Endothelial cell of umbilical vein (primary cell): ENCODE data around the gene ABCA6. TPM values are rescaled to one million over a fixed set of nuclear protein-coding genes. Genes with fewer than 3 reads are reported as not detected.
"Not testable (repeated sequence)": the region's sequence is repeated elsewhere in the genome, so short reads cannot be mapped to it uniquely, and the experiment has no call there.

Experiments used
- BruUV-seq: library from RNA; stranded (reverse); fragments of 400-500 nt; replicated peaks from 2 replicates; lab custom pipeline; 2021; lab: Mats Ljungman, UMichigan
- CTCF ChIA-PET: fragments of 300-600, 350-600 bp; sonication (Branson Sonifier 250); formaldehyde crosslinking; loops from one replicate; lab custom pipeline; 2021; ENCODE audit warnings: antibody characterized with exemption, inconsistent platforms; lab: Charles Lee
- POLR2A ChIA-PET: fragments of 300-600, 350-600 bp; sonication (Branson Sonifier 250); formaldehyde crosslinking; loops from one replicate; lab custom pipeline; 2021; ENCODE audit warnings: antibody characterized with exemption, inconsistent platforms; lab: Charles Lee
- DNase-seq: peaks from one replicate; pipeline ENCODE4 v3.0.0-alpha.2; 2011; ENCODE audit warnings: low read depth, low spot score
- FAIRE-seq: peaks from 2 replicates; lab custom pipeline; 2011; peaks lifted over from hg19 to GRCh38; lab: Jason Lieb, UNC
- H2AFZ ChIP-seq: 2 replicates; pipeline ENCODE4 v1.6.0; 2012; ENCODE audit warnings: low read depth, low read length, control low read depth, inconsistent platforms
- H3K27ac ChIP-seq: 2 replicates; pipeline ENCODE4 v1.5.1; 2011; ENCODE audit warnings: low read depth, mild to moderate bottlenecking, control low read depth, low read length, moderate library complexity; ENCODE audit not compliant: insufficient read depth
- H3K27me3 ChIP-seq, 2 experiments: 2 replicates each; pipeline versions ENCODE4 v1.6.0 to v1.6.1; 2011; ENCODE audit warnings: low read length in 2 of 2, mixed read lengths in 1 of 2; ENCODE audit not compliant: control insufficient read depth in 2 of 2, insufficient read depth in 2 of 2
- H3K36me3 ChIP-seq, 2 experiments: 2 replicates in 1 of 2; 3 replicates in 1 of 2; pipeline ENCODE4 v1.5.1; 2011; ENCODE audit warnings: low read length in 2 of 2, mild to moderate bottlenecking in 1 of 2, moderate library complexity in 1 of 2; ENCODE audit not compliant: control insufficient read depth in 2 of 2, insufficient read depth in 2 of 2; ENCODE audit errors: extremely low read depth in 1 of 2
- H3K4me1 ChIP-seq: 3 replicates; pipeline ENCODE4 v1.5.1; 2011; ENCODE audit warnings: mild to moderate bottlenecking, low read length; ENCODE audit not compliant: control insufficient read depth, insufficient read depth; ENCODE audit errors: extremely low read depth
- H3K4me2 ChIP-seq: 2 replicates; pipeline ENCODE4 v1.6.1; 2011; ENCODE audit warnings: low read length, control low read depth, mixed read lengths; ENCODE audit not compliant: insufficient read depth
- H3K4me3 ChIP-seq, 3 experiments: fragments of 200-600 bp in 1 of 3; sonication (generic), shearing (Covaris generic) in 1 of 3; replicated peaks in 1 of 3; 2 replicates each; pipeline ENCODE4 v1.5.1; 2011 to 2016; ENCODE audit warnings: control low read depth in 3 of 3, low read length in 3 of 3, mild to moderate bottlenecking in 2 of 3, inconsistent platforms in 1 of 3, low read depth in 1 of 3, moderate library complexity in 1 of 3; ENCODE audit not compliant: insufficient read depth in 1 of 3
- H3K79me2 ChIP-seq: 2 replicates; pipeline ENCODE4 v1.6.0; 2012; ENCODE audit warnings: low read length, inconsistent platforms; ENCODE audit not compliant: control insufficient read depth, insufficient read depth
- H3K9ac ChIP-seq: replicated peaks from 2 replicates; pipeline ENCODE3; 2011; ENCODE audit warnings: low read length, control low read depth; ENCODE audit not compliant: insufficient read depth; ENCODE audit errors: extremely low read depth
- H3K9me1 ChIP-seq: replicated peaks from 3 replicates; pipeline ENCODE4 v1.6.0; 2011; ENCODE audit warnings: mild to moderate bottlenecking, low read length; ENCODE audit not compliant: control insufficient read depth, insufficient read depth; ENCODE audit errors: extremely low read depth
- H3K9me3 ChIP-seq: replicated peaks from 2 replicates; pipeline ENCODE4 v1.5.1; 2012; ENCODE audit warnings: low read length, inconsistent platforms; ENCODE audit not compliant: control insufficient read depth, insufficient read depth
- H4K20me1 ChIP-seq: replicated peaks from 2 replicates; pipeline ENCODE3; 2011; ENCODE audit warnings: mild to moderate bottlenecking, low read length; ENCODE audit not compliant: control insufficient read depth, insufficient read depth; ENCODE audit errors: extremely low read depth
- EZH2 ChIP-seq: IDR thresholded peaks from 2 replicates; pipeline ENCODE4 v1.6.1; 2012; ENCODE audit warnings: borderline replicate concordance, low read depth, mild to moderate bottlenecking, moderate library complexity, low read length, inconsistent platforms; ENCODE audit not compliant: severe bottlenecking
- GATA2 ChIP-seq: IDR thresholded peaks from 2 replicates; pipeline ENCODE4 v1.7.0; 2011; ENCODE audit warnings: low read depth, mild to moderate bottlenecking, moderate library complexity, mixed read lengths, low read length; ENCODE audit not compliant: insufficient read length, insufficient read depth
- JUN ChIP-seq: IDR thresholded peaks from 2 replicates; pipeline ENCODE4 v1.6.1; 2011; ENCODE audit warnings: borderline replicate concordance, low read depth; ENCODE audit not compliant: insufficient read length, insufficient read depth
- MYC ChIP-seq: IDR thresholded peaks from one replicate; pipeline ENCODE4 v1.6.1; 2011; ENCODE audit warnings: mild to moderate bottlenecking, low read depth, low read length
- POLR2A ChIP-seq: IDR thresholded peaks from 2 replicates; pipeline ENCODE4 v1.6.1; 2012; ENCODE audit warnings: low read depth, mild to moderate bottlenecking, control low read depth, low read length
- POLR2AphosphoS5 ChIP-seq: IDR thresholded peaks from 2 replicates; pipeline ENCODE4 v1.6.1; 2012; ENCODE audit warnings: low read depth, mild to moderate bottlenecking, control low read depth, low read length, moderate library complexity; ENCODE audit not compliant: insufficient read depth
- dilution Hi-C: fragments of 300-500 bp; cut with MboI; formaldehyde crosslinking; loops from one replicate; pipeline ENCODE4 v1.15.0; 2019; ENCODE audit warnings: low sequenced_read_pairs; ENCODE audit not compliant: extremely low pct_ligation_motif_present
- intact Hi-C: fragments of 100-400 bp; cut with micrococcal nuclease; formaldehyde crosslinking; loops from one replicate; pipeline ENCODE4 v1.10.0; 2022
- polyA plus RNA-seq, 4 experiments: library from polyadenylated mRNA; depleted of rRNA in 3 of 4; stranded (reverse) in 3 of 4; unstranded in 1 of 4; fragments of >200 nt; gene quantifications; 2 replicates each; pipeline versions ENCODE4 v1.2.1 to v1.2.3, GENCODE V29; 2011 to 2012; ENCODE audit warnings: missing spikeins in 1 of 4
- total RNA-seq: library from RNA; stranded (reverse); gene quantifications from 2 replicates; pipeline ENCODE4 v1.2.3, GENCODE V29; 2021
- TF ChIP-seq, protein P1 (sequence below): IDR thresholded peaks from 2 replicates; pipeline ENCODE4 v1.6.1; 2011; ENCODE audit not compliant: insufficient read depth, insufficient read length
- TF ChIP-seq, protein P2 (sequence below), 2 donors: IDR thresholded peaks; 1 replicate in 1 of 2; 2 replicates in 1 of 2; pipeline ENCODE4 v1.5.1; 2011; ENCODE audit warnings: low read length in 2 of 2, mild to moderate bottlenecking in 2 of 2, moderate library complexity in 2 of 2, control low read depth in 1 of 2, inconsistent platforms in 1 of 2, low read depth in 1 of 2; ENCODE audit not compliant: insufficient read depth in 1 of 2; ENCODE audit errors: extremely low read depth in 1 of 2

The ABCA6 gene
- total and polyA plus RNA-seq, 2 donors (not counting 3 experiments of a cell fraction or from before 2014, with no cell fraction given) = 11.3 to 30.5 TPM

DNA sequence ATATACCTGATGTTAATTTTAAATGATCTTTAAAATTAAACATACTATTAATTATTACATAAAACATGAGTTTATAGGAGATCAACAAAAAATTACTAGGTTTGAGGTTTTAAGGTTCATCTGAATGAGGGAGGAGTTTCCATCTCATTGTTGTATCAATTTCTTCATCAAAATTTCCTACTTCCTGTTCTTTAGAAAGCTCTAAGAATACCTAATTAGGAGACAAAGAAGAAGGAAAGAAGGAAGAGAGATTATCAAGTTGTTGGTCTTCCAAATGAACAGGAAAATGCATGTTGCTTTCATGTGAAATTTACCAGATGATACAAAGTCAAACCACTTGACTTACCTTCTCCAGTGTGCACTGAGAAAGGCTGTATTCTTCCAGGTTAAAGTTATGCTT is 62.8 kb downstream of the ABCA6 start:
- POLR2A ChIA-PET = no interaction called here
- dilution Hi-C loops = no loop called here
- Histone ChIP-seq H3K4me1 (no peaks in the 10 kb centered on the region), H3K36me3 (peaks cover 0 to 6% of the 10 kb centered on the region in 2 experiments), H3K4me2 (no peak overlapping the region), H3K79me2 (no peaks in the 10 kb centered on the region), H4K20me1 (no peaks in the 10 kb centered on the region), H3K27ac (no peak overlapping the region), H2AFZ (no peak overlapping the region), H3K9ac (no peak overlapping the region), H3K9me3 (no peaks in the 10 kb centered on the region), H3K27me3 (no peaks in the 10 kb centered on the region), H3K4me3 (no peak overlapping the region), H3K9me1 (no peaks in the 10 kb centered on the region)
- DNase-seq (no peak), FAIRE-seq (no peak)
- CTCF ChIA-PET = no interaction called here
- intact Hi-C loops = no loop called here
- BruUV-seq = no TSS peak
- TF ChIP-seq POLR2AphosphoS5 (no peak), GATA2 (no peak), EZH2 (no peak), MYC (no peak), JUN (no peak)
- TF ChIP-seq, protein P1, sequence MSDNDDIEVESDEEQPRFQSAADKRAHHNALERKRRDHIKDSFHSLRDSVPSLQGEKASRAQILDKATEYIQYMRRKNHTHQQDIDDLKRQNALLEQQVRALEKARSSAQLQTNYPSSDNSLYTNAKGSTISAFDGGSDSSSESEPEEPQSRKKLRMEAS = no peak

DNA sequence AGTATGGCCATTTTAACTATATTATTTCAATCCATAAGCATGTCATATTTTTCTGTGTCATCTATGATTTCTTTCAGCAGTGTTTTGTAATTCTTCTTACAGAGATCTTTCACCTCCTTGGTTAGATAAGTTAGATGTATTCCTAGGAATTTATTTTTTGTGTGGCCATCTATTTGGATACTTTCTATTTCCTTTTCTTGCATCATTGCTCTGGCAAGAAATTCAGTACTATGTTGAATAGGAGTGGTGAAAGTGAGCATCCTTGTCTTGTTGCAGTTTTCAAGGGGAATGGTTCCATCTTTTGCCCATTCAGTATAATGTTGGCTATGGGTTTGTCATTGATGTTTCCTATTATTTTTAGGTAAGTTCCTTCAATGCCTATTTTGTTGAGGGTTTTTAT is 65.9 kb downstream of the ABCA6 start:
- no peak for TF ChIP-seq POLR2AphosphoS5
- TF ChIP-seq, protein P2, sequence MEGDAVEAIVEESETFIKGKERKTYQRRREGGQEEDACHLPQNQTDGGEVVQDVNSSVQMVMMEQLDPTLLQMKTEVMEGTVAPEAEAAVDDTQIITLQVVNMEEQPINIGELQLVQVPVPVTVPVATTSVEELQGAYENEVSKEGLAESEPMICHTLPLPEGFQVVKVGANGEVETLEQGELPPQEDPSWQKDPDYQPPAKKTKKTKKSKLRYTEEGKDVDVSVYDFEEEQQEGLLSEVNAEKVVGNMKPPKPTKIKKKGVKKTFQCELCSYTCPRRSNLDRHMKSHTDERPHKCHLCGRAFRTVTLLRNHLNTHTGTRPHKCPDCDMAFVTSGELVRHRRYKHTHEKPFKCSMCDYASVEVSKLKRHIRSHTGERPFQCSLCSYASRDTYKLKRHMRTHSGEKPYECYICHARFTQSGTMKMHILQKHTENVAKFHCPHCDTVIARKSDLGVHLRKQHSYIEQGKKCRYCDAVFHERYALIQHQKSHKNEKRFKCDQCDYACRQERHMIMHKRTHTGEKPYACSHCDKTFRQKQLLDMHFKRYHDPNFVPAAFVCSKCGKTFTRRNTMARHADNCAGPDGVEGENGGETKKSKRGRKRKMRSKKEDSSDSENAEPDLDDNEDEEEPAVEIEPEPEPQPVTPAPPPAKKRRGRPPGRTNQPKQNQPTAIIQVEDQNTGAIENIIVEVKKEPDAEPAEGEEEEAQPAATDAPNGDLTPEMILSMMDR (IDR thresholded peaks at IDR 0.05; ENCODE audit: extremely low read depth in 1 of 2, insufficient read depth in 1 of 2, low read depth in 1 of 2, low read length in 2 of 2) = no peak
- no peak for TF ChIP-seq POLR2A
- no peak for TF ChIP-seq JUN
- no peak for TF ChIP-seq EZH2
- no peak for TF ChIP-seq GATA2
- Histone ChIP-seq H3K36me3 (no peaks in the 10 kb centered on the region), H3K27ac (no peak overlapping the region), H3K9ac (no peak overlapping the region), H3K4me1 (no peaks in the 10 kb centered on the region), H3K4me3 (no peak overlapping the region), H3K9me3 (no peaks in the 10 kb centered on the region), H3K4me2 (no peak overlapping the region), H4K20me1 (no peaks in the 10 kb centered on the region), H2AFZ (no peak overlapping the region), H3K79me2 (no peaks in the 10 kb centered on the region), H3K27me3 (no peaks in the 10 kb centered on the region), H3K9me1 (no peaks in the 10 kb centered on the region)
- DNase-seq = no peak
- no peak for FAIRE-seq
- dilution Hi-C loops = no loop called here
- no TSS peak for BruUV-seq
- ChIA-PET CTCF (no interaction called here), POLR2A (no interaction called here)
- intact Hi-C loops = no loop called here

DNA sequence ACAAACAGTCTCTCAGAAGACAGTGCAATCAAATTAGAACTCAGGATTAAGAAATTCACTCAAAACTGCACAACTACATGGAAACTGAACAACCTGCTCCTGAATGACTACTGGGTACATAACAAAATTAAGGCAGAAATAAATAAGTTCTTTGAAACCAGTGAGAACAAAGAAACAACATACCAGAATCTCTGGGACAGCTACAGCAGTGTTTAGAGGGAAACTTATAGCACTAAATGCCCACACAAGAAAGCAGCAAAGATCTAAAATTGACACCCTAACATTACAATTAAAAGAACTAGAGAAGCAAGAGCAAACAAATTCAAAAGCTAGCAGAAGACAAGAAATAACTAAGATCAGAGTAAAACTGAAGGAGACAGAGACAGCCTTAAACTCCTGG is 68.3 kb downstream of the ABCA6 start:
- CTCF ChIA-PET = interaction anchor here (1.0 kb wide), 1 partner anchor 13 kb away, joined by 3 read pairs; no protein-coding TSS in a partner anchor
- POLR2A ChIA-PET = not testable (repeated sequence)

More for the DNA sequence above, 68.3 kb downstream of the ABCA6 start:
- intact Hi-C loops, BruUV-seq, H3K9me3 ChIP-seq, H3K79me2 ChIP-seq, H3K4me2 ChIP-seq, H3K4me3 ChIP-seq, H4K20me1 ChIP-seq, H3K4me1 ChIP-seq, H3K27me3 ChIP-seq, H3K9ac ChIP-seq, H3K27ac ChIP-seq, FAIRE-seq, H3K36me3 ChIP-seq, dilution Hi-C loops, H3K9me1 ChIP-seq, DNase-seq, H2AFZ ChIP-seq: not testable (repeated sequence)
